GM12878 (cell line): ENCODE results near the gene SUMF1. TPM values are rescaled to one million over a fixed set of nuclear protein-coding genes. Genes with fewer than 3 reads are reported as not detected.

Source experiments
- ATAC-seq: fragments of 200-7000 bp; cut with Tn5 transposase; 3 replicates; pipeline ENCODE4 v1.9.1; 2020; ENCODE audit warnings: mild to moderate bottlenecking, moderate library complexity
- BruUV-seq: library from RNA; stranded (reverse); fragments of 400-500 nt; replicated peaks from 2 replicates; lab custom pipeline; 2021; lab: Mats Ljungman, UMichigan
- CTCF ChIA-PET: fragments of 300-600 bp; sonication (Branson Sonifier 250); formaldehyde crosslinking; extraction: SDS; loops from one replicate; lab custom pipeline; 2021; ENCODE audit warnings: inconsistent platforms; lab: Yijun Ruan, JAX
- POLR2A ChIA-PET: fragments of 350-600 bp; formaldehyde crosslinking; extraction: SDS; loops from one replicate; lab custom pipeline; 2021; ENCODE audit warnings: inconsistent platforms; lab: Charles Lee
- RAD21 ChIA-PET: fragments of 300-600 bp; sonication (Branson Sonifier 250); formaldehyde crosslinking; loops from one replicate; lab custom pipeline; 2023; ENCODE audit warnings: antibody characterized with exemption; ENCODE audit not compliant: unreplicated experiment; lab: Charles Lee
- SMC1A ChIA-PET: fragments of 300-600 bp; sonication (Branson Sonifier 250); formaldehyde crosslinking; loops from one replicate; lab custom pipeline; 2023; ENCODE audit not compliant: unreplicated experiment, uncharacterized antibody; lab: Charles Lee
- DNase-seq: peaks from one replicate; pipeline ENCODE4 v3.0.0-alpha.2; 2011; ENCODE audit warnings: low read depth, low spot score
- FAIRE-seq: peaks from 3 replicates; lab custom pipeline; 2011; peaks lifted over from hg19 to GRCh38; lab: Jason Lieb, UNC
- H2AFZ ChIP-seq: 2 replicates; pipeline ENCODE4 v1.6.0; 2011; ENCODE audit warnings: low read depth, low read length, control low read depth; ENCODE audit not compliant: control insufficient read depth
- H3K27ac ChIP-seq: 2 replicates; pipeline ENCODE4 v1.5.1; 2011; ENCODE audit warnings: control low read depth; ENCODE audit not compliant: control insufficient read depth, insufficient read depth
- H3K27me3 ChIP-seq, 2 experiments: replicated peaks in 1 of 2; 2 replicates each; pipeline versions ENCODE4 v1.6.0 to v1.6.1; 2011; ENCODE audit warnings: low read length in 1 of 2; ENCODE audit not compliant: control insufficient read depth in 2 of 2, insufficient read depth in 2 of 2
- H3K36me3 ChIP-seq, 2 experiments: 2 replicates each; pipeline ENCODE4 v1.5.1; 2011; ENCODE audit warnings: low read length in 1 of 2; ENCODE audit not compliant: control insufficient read depth in 2 of 2, insufficient read depth in 2 of 2
- H3K4me1 ChIP-seq: 2 replicates; pipeline ENCODE4 v1.6.1; 2011; ENCODE audit warnings: mild to moderate bottlenecking, low read length, moderate library complexity, mixed read lengths; ENCODE audit not compliant: control insufficient read depth, insufficient read depth
- H3K4me2 ChIP-seq: 2 replicates; pipeline ENCODE4 v1.6.0; 2011; ENCODE audit warnings: control low read depth; ENCODE audit not compliant: control insufficient read depth, insufficient read depth
- H3K4me3 ChIP-seq: fragments of 200-600 bp; sonication (generic); 2 replicates; pipeline ENCODE4 v1.5.1; 2016
- H3K79me2 ChIP-seq: 2 replicates; pipeline ENCODE4 v1.6.0; 2011; ENCODE audit warnings: low read length; ENCODE audit not compliant: control insufficient read depth, insufficient read depth
- H3K9ac ChIP-seq: 2 replicates; pipeline ENCODE4 v1.8.0; 2011; ENCODE audit warnings: low read length, control low read depth, mixed read lengths; ENCODE audit not compliant: control insufficient read depth, insufficient read depth
- H3K9me3 ChIP-seq: replicated peaks from 3 replicates; pipeline ENCODE4 v1.5.1; 2011; ENCODE audit warnings: mild to moderate bottlenecking, low read length; ENCODE audit not compliant: control insufficient read depth, insufficient read depth
- H4K20me1 ChIP-seq: 2 replicates; pipeline ENCODE4 v1.6.0; 2011; ENCODE audit not compliant: control insufficient read depth, insufficient read depth
- ATF7 ChIP-seq: fragments of 450-650 bp; IDR thresholded peaks from 2 replicates; pipeline ENCODE4 v1.6.1; 2016; ENCODE audit warnings: low read depth, mild to moderate bottlenecking
- CHD1 ChIP-seq: IDR thresholded peaks from 2 replicates; pipeline ENCODE4 v1.6.1; 2012; ENCODE audit warnings: low read depth, low read length, improper control_type of control experiment
- NBN ChIP-seq: fragments of 450-650 bp; IDR thresholded peaks from 2 replicates; pipeline ENCODE4 v1.6.1; 2016
- NFXL1 ChIP-seq: fragments of 450-650 bp; IDR thresholded peaks from 2 replicates; pipeline ENCODE4 v1.6.1; 2017; ENCODE audit warnings: antibody characterized with exemption, mild to moderate bottlenecking, borderline replicate concordance
- POLR2AphosphoS5 ChIP-seq: IDR thresholded peaks from 2 replicates; pipeline ENCODE4 v1.6.1; 2011; ENCODE audit warnings: mild to moderate bottlenecking, low read length, inconsistent platforms
- RAD51 ChIP-seq: fragments of 450-650 bp; IDR thresholded peaks from 2 replicates; pipeline ENCODE4 v1.6.1; 2016; ENCODE audit warnings: moderate library complexity, mild to moderate bottlenecking, inconsistent platforms
- SMARCA5 ChIP-seq: fragments of 450-650 bp; IDR thresholded peaks from 2 replicates; pipeline ENCODE4 v1.6.1; 2017; ENCODE audit warnings: mild to moderate bottlenecking
- SMC3 ChIP-seq: IDR thresholded peaks from 2 replicates; pipeline ENCODE4 v1.6.1; 2011; ENCODE audit warnings: low read length, improper control_type of control experiment, borderline replicate concordance
- YY1 ChIP-seq: IDR thresholded peaks from 2 replicates; pipeline ENCODE4 v1.6.1; 2011; ENCODE audit warnings: low read depth, mild to moderate bottlenecking, low read length
- WGBS: methylation state at CpG from one replicate; pipeline ENCODE4 v1.1.6; 2016; ENCODE audit warnings: low lambda C conversion rate; ENCODE audit not compliant: insufficient replicate concordance, insufficient coverage; ENCODE audit errors: missing lambda C conversion rate; 5-methylcytosine and 5-hydroxymethylcytosine counted together
- in situ Hi-C: fragments of 300-500 bp; cut with MboI; formaldehyde crosslinking; loops from 9 replicates; pipeline ENCODE4 v1.14.3; 2018; ENCODE audit warnings: mixed read lengths
- intact Hi-C: fragments of 100-400 bp; cut with micrococcal nuclease; formaldehyde crosslinking; loops from one replicate; pipeline ENCODE4 v1.14.2; 2022; ENCODE audit not compliant: unreplicated experiment
- polyA plus RNA-seq, 11 experiments: library from polyadenylated mRNA; depleted of rRNA in 4 of 11; unstranded in 6 of 11; stranded (reverse) in 5 of 11; fragments of >200 nt; fragmentation: Nextera tagmentation in 4 of 11; fragmentation: Illumina TruSeq in 1 of 11; extraction: Ambion mirVana in 4 of 11; extraction: Trizol in 1 of 11; gene quantifications; 1 replicate in 1 of 11; 2 replicates in 10 of 11; pipeline versions ENCODE4 v1.2.1 to v1.2.3, GENCODE V29; 2011 to 2016; ENCODE audit warnings: inconsistent platforms in 2 of 11, missing spikeins in 2 of 11, low read depth in 1 of 11
- total RNA-seq, 4 experiments: library from RNA; depleted of rRNA in 3 of 4; stranded (reverse); fragments of >200 nt in 3 of 4; fragmentation: Illumina TruSeq in 1 of 4; extraction: Trizol in 1 of 4; gene quantifications; 2 replicates each; pipeline versions ENCODE4 v1.2.1 to v1.2.3, GENCODE V29; 2013 to 2021
- TF ChIP-seq, protein P1 (sequence below): IDR thresholded peaks from 2 replicates; pipeline ENCODE4 v1.6.1; 2012; ENCODE audit warnings: low read depth, low read length, improper control_type of control experiment
- TF ChIP-seq, protein P2 (sequence below): IDR thresholded peaks from 2 replicates; pipeline ENCODE4 v1.6.1; 2011; ENCODE audit warnings: borderline replicate concordance, low read depth, mild to moderate bottlenecking, moderate library complexity, low read length; ENCODE audit not compliant: insufficient read depth, poor library complexity, severe bottlenecking
- TF ChIP-seq, protein P3 (sequence below): fragments of 450-650 bp; IDR thresholded peaks from 2 replicates; pipeline ENCODE4 v1.6.1; 2017; ENCODE audit warnings: mild to moderate bottlenecking, moderate library complexity

The SUMF1 gene
- total and polyA plus RNA-seq, 10 of the 15 experiments (the other 5 are each of a cell fraction or from before 2014, with no cell fraction given) = 3.2 to 14.3 (median 8.5) TPM

DNA sequence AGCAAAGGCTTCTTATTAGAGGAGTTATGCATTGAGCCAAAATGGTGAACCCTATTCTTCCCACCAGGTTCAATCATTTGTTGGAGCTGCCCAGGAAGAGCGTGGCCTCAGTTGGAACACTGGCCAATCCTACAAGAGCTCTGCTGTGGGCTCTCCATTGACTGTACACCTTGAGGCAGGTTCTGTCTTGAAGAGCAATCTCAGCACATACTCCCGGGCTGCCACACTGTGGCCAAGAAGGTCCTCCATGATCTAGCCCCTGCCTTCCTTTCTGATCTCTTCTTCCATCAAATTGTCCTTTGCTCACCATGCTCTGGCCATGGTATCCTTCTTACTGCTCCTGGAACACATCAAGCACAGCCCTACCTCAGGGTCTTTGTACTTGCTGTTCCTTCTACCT, 5.7 kb upstream of the SUMF1 start:
- SMC1A ChIA-PET = interaction anchor here (0.9 to 1.0 kb wide), 2 partner anchors 21 to 23 kb away, joined by 3 read pairs; no protein-coding TSS in a partner anchor
- in situ Hi-C loops = no loop called here
- Histone ChIP-seq H3K9me3 (no peaks in the 10 kb centered on the region; the same call in 1 of the 3 replicates), H3K79me2 (no peaks in the 10 kb centered on the region), H3K27me3 (no peaks in the 10 kb centered on the region), H3K36me3 (no peaks in the 10 kb centered on the region), H3K27ac (no peak overlapping the region), H2AFZ (no peak overlapping the region), H4K20me1 (no peaks in the 10 kb centered on the region), H3K9ac (no peak overlapping the region), H3K4me3 (no peak overlapping the region), H3K4me1 (peaks cover 18% of the 10 kb centered on the region), H3K4me2 (no peak overlapping the region)
- 75% methylated on average over 2 of the region's 2 CpGs for whole genome bisulfite sequencing
- CTCF ChIA-PET = interaction anchor here (1.1 to 1.6 kb wide), 2 partner anchors 31 to 161 kb away, joined by 3 read pairs; no protein-coding TSS in a partner anchor
- POLR2A ChIA-PET = no interaction called here
- no TSS peak for BruUV-seq
- RAD21 ChIA-PET = interaction anchor here (3.7 kb wide), 2 partner anchors 21 to 46 kb away, joined by 15 to 32 read pairs; partner anchors contain the start of gene ITPR1
- intact Hi-C loops = no loop called here
- no peak for FAIRE-seq
- no peak for ATAC-seq
- no peak for DNase-seq
- TF ChIP-seq RAD51 (no peak), CHD1 (no peak), ATF7 (no peak), YY1 (no peak), POLR2AphosphoS5 (no peak), NBN (no peak), SMARCA5 (no peak), SMC3 (no peak), NFXL1 (no peak)
- TF ChIP-seq, protein P1, sequence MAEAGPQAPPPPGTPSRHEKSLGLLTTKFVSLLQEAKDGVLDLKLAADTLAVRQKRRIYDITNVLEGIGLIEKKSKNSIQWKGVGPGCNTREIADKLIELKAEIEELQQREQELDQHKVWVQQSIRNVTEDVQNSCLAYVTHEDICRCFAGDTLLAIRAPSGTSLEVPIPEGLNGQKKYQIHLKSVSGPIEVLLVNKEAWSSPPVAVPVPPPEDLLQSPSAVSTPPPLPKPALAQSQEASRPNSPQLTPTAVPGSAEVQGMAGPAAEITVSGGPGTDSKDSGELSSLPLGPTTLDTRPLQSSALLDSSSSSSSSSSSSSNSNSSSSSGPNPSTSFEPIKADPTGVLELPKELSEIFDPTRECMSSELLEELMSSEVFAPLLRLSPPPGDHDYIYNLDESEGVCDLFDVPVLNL = no peak
- TF ChIP-seq, protein P2, sequence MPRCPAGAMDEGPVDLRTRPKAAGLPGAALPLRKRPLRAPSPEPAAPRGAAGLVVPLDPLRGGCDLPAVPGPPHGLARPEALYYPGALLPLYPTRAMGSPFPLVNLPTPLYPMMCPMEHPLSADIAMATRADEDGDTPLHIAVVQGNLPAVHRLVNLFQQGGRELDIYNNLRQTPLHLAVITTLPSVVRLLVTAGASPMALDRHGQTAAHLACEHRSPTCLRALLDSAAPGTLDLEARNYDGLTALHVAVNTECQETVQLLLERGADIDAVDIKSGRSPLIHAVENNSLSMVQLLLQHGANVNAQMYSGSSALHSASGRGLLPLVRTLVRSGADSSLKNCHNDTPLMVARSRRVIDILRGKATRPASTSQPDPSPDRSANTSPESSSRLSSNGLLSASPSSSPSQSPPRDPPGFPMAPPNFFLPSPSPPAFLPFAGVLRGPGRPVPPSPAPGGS = no peak
- TF ChIP-seq, protein P3, sequence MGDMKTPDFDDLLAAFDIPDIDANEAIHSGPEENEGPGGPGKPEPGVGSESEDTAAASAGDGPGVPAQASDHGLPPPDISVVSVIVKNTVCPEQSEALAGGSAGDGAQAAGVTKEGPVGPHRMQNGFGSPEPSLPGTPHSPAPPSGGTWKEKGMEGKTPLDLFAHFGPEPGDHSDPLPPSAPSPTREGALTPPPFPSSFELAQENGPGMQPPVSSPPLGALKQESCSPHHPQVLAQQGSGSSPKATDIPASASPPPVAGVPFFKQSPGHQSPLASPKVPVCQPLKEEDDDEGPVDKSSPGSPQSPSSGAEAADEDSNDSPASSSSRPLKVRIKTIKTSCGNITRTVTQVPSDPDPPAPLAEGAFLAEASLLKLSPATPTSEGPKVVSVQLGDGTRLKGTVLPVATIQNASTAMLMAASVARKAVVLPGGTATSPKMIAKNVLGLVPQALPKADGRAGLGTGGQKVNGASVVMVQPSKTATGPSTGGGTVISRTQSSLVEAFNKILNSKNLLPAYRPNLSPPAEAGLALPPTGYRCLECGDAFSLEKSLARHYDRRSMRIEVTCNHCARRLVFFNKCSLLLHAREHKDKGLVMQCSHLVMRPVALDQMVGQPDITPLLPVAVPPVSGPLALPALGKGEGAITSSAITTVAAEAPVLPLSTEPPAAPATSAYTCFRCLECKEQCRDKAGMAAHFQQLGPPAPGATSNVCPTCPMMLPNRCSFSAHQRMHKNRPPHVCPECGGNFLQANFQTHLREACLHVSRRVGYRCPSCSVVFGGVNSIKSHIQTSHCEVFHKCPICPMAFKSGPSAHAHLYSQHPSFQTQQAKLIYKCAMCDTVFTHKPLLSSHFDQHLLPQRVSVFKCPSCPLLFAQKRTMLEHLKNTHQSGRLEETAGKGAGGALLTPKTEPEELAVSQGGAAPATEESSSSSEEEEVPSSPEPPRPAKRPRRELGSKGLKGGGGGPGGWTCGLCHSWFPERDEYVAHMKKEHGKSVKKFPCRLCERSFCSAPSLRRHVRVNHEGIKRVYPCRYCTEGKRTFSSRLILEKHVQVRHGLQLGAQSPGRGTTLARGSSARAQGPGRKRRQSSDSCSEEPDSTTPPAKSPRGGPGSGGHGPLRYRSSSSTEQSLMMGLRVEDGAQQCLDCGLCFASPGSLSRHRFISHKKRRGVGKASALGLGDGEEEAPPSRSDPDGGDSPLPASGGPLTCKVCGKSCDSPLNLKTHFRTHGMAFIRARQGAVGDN = no peak
